ENCODE data around the gene CACNG1.

DNA sequence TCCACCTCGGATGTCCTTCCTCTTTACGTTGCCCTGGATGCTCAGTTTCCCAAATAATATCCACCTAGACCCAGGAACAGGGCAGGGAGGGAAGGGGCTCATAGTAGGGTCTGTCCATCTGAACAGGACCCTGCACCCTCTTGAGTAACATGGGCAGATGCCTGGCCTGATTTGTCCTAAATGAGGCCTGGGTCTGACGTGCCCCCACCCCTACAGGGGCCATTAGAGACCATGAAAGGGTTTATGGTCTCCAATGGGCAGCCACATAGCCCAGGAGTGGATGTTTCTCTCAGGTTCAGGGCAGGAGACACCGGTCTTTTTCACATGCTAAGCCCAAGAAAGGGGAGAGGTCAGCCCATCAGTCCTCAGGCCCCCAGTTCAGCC is 6.8 kb downstream of the CACNG1 start:
- TF ChIP-seq, protein P1, sequence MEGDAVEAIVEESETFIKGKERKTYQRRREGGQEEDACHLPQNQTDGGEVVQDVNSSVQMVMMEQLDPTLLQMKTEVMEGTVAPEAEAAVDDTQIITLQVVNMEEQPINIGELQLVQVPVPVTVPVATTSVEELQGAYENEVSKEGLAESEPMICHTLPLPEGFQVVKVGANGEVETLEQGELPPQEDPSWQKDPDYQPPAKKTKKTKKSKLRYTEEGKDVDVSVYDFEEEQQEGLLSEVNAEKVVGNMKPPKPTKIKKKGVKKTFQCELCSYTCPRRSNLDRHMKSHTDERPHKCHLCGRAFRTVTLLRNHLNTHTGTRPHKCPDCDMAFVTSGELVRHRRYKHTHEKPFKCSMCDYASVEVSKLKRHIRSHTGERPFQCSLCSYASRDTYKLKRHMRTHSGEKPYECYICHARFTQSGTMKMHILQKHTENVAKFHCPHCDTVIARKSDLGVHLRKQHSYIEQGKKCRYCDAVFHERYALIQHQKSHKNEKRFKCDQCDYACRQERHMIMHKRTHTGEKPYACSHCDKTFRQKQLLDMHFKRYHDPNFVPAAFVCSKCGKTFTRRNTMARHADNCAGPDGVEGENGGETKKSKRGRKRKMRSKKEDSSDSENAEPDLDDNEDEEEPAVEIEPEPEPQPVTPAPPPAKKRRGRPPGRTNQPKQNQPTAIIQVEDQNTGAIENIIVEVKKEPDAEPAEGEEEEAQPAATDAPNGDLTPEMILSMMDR (IDR thresholded peaks at IDR 0.05), result no peak
- TF ChIP-seq POLR2A (IDR thresholded peaks at IDR 0.05), result no peak

Data from heart left ventricle (tissue), 13 donors.